ENCODE measurements around the gene ANKRD30A.

The ANKRD30A gene

GRCh38 chr10:37401225-37401624 is 275.8 kb downstream of the ANKRD30A start:
- TF ChIP-seq CTCF (conservative IDR thresholded peaks at IDR 0.05; ENCODE audit: low read length), result no peak
- DNase-seq (ENCODE audit: low read depth), result no peak
- H3K4me3 ChIP-seq (ENCODE audit: low read length), result no peak overlapping the region

- TF ChIP-seq CTCF (conservative IDR thresholded peaks at IDR 0.05; ENCODE audit: low read length), result no peak
- DNase-seq (ENCODE audit: low read depth), result no peak
- no peak overlapping the region for H3K4me3 ChIP-seq (ENCODE audit: low read length)
Measured at GRCh38 chr10:37403776-37404175, 278.4 kb downstream of the ANKRD30A start.

Measured in AG10803 (cell line).